Measurements from ENCODE around the gene CSNK1G3. TPM values are rescaled to one million over a fixed set of nuclear protein-coding genes. Genes with fewer than 3 reads are reported as not detected.
"Not testable (repeated sequence)": the region's sequence is repeated elsewhere in the genome, so short reads cannot be mapped to it uniquely, and the experiment has no call there.

CSNK1G3 gene
- total RNA-seq = 10 to 100 TPM; 53.3 to 72.0 (median 69.1) TPM
- long read RNA-seq, donor 1, full-length matches to known transcripts = 12 of 41 reads
- long read RNA-seq, donor 1, partial matches to known transcripts = 1 of 41 reads
- long read RNA-seq, donor 1, other reads (novel, unspliced or antisense) = 28 of 41 reads
- long read RNA-seq, donor 2, full-length matches to known transcripts = 6 of 16 reads
- long read RNA-seq, donor 2, partial matches to known transcripts = 1 of 16 reads
- long read RNA-seq, donor 2, other reads (novel, unspliced or antisense) = 9 of 16 reads

DNA sequence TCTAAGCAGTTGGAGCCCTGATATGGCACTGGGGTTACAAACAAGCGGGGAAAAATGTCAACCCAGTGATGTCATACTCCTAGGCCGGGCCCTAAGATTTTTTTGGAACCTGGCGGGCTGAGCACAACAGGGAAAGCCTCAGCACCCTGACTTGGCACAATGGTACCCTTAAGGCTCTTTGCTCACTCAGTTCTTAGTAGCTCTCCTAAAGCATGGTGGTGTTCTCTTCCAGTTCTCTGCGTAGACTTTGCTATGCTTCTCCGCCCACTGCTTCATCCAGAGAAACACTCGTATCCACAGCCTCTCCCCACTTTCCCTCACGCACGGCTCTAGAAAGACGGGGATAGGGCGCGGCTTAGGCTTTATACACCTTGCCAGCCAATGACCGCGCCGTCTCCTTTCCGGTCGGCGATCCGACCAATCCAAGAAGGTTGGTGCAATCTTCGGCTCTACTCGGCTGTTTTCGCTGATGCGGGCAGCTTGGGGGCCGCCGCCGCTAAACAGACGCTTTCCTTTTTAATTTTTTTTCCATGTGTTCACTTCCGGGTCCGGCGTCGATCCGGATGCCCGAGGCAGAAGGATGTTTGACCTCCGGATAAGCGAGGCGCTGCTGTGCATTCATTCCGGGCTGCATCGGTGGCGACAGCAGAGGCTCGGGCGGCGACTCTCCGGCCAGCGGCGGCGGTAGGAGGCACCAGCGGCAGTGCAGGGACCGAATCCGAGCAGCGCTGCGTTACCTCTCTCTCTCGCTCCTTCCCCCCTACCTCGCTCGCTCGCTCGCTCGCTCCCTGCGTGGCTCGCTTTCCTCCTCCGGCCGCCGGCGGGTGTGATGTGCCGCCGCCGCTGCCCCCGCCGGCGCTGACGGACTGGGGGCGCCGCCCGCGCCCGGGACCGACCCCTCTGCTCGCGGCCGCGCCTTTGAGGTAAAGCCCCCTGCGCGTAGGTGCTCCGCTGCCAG is at the start of gene CSNK1G3:
TSS of gene CSNK1G3 (plus strand) at position 530 of the 958 bp plus-strand sequence. CDS start 33,487 bp downstream, outside the sequence.
- no peaks in the 10 kb centered on the region for H3K9me3 ChIP-seq
- H3K36me3 ChIP-seq (ENCODE audit: low read depth) = no peaks in the 10 kb centered on the region
- peaks cover 12% of the 10 kb centered on the region for H3K4me1 ChIP-seq (ENCODE audit: low read depth)
- peak; percentile 96 for ATAC-seq
- peak within 1 kb of the TSS; percentile 87 for H3K4me3 ChIP-seq
- TF ChIP-seq, protein P1, sequence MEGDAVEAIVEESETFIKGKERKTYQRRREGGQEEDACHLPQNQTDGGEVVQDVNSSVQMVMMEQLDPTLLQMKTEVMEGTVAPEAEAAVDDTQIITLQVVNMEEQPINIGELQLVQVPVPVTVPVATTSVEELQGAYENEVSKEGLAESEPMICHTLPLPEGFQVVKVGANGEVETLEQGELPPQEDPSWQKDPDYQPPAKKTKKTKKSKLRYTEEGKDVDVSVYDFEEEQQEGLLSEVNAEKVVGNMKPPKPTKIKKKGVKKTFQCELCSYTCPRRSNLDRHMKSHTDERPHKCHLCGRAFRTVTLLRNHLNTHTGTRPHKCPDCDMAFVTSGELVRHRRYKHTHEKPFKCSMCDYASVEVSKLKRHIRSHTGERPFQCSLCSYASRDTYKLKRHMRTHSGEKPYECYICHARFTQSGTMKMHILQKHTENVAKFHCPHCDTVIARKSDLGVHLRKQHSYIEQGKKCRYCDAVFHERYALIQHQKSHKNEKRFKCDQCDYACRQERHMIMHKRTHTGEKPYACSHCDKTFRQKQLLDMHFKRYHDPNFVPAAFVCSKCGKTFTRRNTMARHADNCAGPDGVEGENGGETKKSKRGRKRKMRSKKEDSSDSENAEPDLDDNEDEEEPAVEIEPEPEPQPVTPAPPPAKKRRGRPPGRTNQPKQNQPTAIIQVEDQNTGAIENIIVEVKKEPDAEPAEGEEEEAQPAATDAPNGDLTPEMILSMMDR (IDR thresholded peaks at IDR 0.05) = no peak
- peak; percentile 95 to 97 (median 96) for DNase-seq
- intact Hi-C loops (cut with DNase I, micrococcal nuclease) = no loop called here

DNA sequence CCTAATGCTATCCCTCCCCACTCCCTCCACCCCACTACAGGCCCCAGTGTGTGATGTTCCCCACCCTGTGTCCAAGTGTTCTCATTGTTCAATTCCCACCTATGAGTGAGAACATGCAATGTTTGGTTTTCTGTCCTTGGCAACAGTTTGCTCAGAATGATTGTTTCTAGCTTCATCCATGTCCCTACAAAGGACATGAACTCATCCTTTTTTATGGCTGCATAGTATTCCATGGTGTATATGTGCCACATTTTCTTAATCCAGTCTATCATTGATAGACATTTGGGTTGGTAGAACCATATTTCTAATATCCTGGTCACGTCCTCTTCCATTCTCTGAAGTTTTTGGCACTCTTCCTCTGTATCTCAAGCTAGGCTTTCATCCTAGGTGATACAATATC is 45.1 kb upstream of the CSNK1G3 start:
- H3K9me3 ChIP-seq; H3K36me3 ChIP-seq (ENCODE audit: low read depth); ATAC-seq; intact Hi-C loops (cut with DNase I, micrococcal nuclease); DNase-seq; H3K4me1 ChIP-seq (ENCODE audit: low read depth); H3K4me3 ChIP-seq: not testable (repeated sequence)

DNA sequence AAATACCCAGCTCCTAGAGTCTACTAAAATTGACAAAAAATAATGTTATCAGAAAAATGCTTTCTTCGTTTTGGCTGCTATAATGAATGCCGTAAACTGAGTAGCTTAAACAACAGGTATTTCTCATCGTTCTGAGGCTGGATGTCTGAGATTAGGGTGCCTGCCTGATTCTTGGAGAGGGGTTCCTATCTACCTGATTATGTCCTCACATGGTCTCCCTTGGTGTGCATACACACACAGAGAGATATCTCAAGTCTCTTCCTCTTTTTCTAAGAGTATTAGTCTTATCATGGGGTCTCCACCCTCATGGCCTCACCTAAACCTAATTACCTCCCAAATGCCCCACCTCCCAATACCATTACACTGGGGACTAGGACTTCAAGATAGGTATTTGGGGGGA is 40.6 kb upstream of the CSNK1G3 start:
- no peaks in the 10 kb centered on the region for H3K9me3 ChIP-seq
- TF ChIP-seq, protein P1 (IDR thresholded peaks at IDR 0.05) = no peak
- H3K36me3 ChIP-seq (ENCODE audit: low read depth) = no peaks in the 10 kb centered on the region
- no peak overlapping the region for H3K4me3 ChIP-seq
- ATAC-seq = no peak
- intact Hi-C loops (cut with DNase I, micrococcal nuclease) = no loop called here
- no peaks in the 10 kb centered on the region for H3K4me1 ChIP-seq (ENCODE audit: low read depth)
- no peak for DNase-seq

DNA sequence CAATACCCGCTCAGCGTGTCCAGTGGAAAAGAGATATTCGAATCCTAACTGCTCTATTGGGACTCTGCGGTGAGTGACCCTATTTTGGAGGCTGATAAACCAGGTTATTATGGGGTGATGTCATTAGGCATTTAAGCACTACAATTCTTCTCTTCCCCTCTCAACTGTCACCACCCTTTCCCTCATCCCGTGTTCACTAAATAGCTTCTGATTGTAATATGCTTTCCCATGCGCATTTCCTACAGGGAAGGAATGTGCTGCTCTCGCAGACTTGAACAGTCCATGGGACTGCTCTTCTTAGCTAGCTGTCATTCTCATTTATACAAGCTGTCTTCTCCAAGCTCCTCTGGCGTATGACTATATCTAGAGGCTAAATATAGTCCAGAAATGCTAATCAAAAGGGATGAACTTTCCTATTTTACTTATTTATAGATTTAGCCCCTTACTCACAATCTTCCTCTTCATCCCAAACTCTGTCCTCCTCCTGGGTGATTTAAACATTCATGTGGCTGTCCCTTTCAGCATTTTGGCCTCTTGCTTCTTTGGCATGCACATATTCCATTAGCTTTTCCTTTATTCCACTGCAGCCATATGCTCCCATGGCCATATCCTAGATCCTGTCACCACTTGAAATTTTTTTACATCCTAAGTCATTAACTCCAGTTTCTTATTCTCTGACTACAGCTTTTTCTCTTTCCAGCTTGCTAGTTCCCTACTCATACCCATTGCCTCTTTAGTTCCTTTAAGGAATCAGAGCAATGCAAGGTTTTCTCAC is 39.6 kb upstream of the CSNK1G3 start:
- H3K4me3 ChIP-seq = no peak overlapping the region
- no peak for ATAC-seq
- H3K9me3 ChIP-seq = no peaks in the 10 kb centered on the region
- no peaks in the 10 kb centered on the region for H3K36me3 ChIP-seq (ENCODE audit: low read depth)
- intact Hi-C loops (cut with DNase I, micrococcal nuclease) = no loop called here
- no peak for DNase-seq
- no peaks in the 10 kb centered on the region for H3K4me1 ChIP-seq (ENCODE audit: low read depth)
- TF ChIP-seq, protein P1 (IDR thresholded peaks at IDR 0.05) = no peak

DNA sequence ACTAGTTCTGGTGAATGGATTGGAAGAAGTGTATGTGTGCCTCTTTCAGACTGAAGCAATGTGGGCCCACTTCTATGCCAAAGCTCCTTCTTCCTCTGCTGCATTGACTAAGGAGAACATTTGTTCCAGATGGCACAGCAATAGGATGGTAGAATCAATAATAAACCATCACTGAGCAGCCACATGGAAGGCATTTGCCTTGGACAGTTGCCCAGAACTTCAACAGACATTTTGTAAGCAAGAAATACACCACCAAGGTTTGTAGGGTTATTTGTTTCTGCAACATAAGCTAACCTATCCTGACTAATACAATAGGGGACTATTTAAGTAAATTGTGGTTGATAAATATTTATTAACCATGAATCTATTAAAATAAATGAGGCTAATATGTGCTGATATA is 37.7 kb upstream of the CSNK1G3 start:
- DNase-seq = no peak
- TF ChIP-seq, protein P1 (IDR thresholded peaks at IDR 0.05) = no peak
- H3K4me3 ChIP-seq = no peak overlapping the region
- no peaks in the 10 kb centered on the region for H3K9me3 ChIP-seq
- H3K36me3 ChIP-seq (ENCODE audit: low read depth) = no peaks in the 10 kb centered on the region
- intact Hi-C loops (cut with DNase I, micrococcal nuclease) = no loop called here
- no peak for ATAC-seq
- H3K4me1 ChIP-seq (ENCODE audit: low read depth) = no peaks in the 10 kb centered on the region
